Activated CD8-positive, alpha-beta T cell treated with anti-CD3 and anti-CD28 coated beads, Interleukin-2, amount 10 ng/mL, durations not matched to agents 7 days and 5 days (primary cell): ENCODE results near the gene EPS8. TPM values are rescaled to one million over a fixed set of nuclear protein-coding genes. Genes with fewer than 3 reads are reported as not detected.
"Not testable (repeated sequence)": the region's sequence is repeated elsewhere in the genome, so short reads cannot be mapped to it uniquely, and the experiment has no call there.

ENCODE experiments used
- ATAC-seq: fragments of 150-1000 bp; cut with Tn5 transposase; one replicate; pipeline ENCODE4 v1.10.0; 2021; ENCODE audit warnings: moderate library complexity
- CTCF ChIA-PET: fragments of 350-600 bp; sonication (Branson Sonifier 250); formaldehyde crosslinking; loops from one replicate; lab custom pipeline; 2021; ENCODE audit warnings: antibody characterized with exemption; lab: Charles Lee
- POLR2A ChIA-PET: fragments of 350-600 bp; sonication (Branson Sonifier 250); formaldehyde crosslinking; loops from one replicate; lab custom pipeline; 2021; ENCODE audit warnings: antibody characterized with exemption; lab: Charles Lee
- DNase-seq: peaks from one replicate; pipeline ENCODE4 v3.0.0-alpha.2; 2020
- H3K27ac Mint-ChIP-seq: one replicate; pipeline ENCODE4 v1.8.0; 2021; ENCODE audit warnings: mild to moderate bottlenecking, mixed read lengths
- H3K27me3 Mint-ChIP-seq: one replicate; pipeline ENCODE4 v1.8.0; 2021; ENCODE audit warnings: low read depth, mixed read lengths
- H3K36me3 Mint-ChIP-seq: one replicate; pipeline ENCODE4 v1.8.0; 2021; ENCODE audit warnings: low read depth, mixed read lengths
- H3K4me1 Mint-ChIP-seq: one replicate; pipeline ENCODE4 v1.8.0; 2021; ENCODE audit warnings: low read depth, mixed read lengths
- H3K4me3 Mint-ChIP-seq: one replicate; pipeline ENCODE4 v1.8.0; 2021; ENCODE audit warnings: mild to moderate bottlenecking, mixed read lengths
- H3K9me3 Mint-ChIP-seq: one replicate; pipeline ENCODE4 v1.8.0; 2022; ENCODE audit warnings: mixed read lengths; ENCODE audit not compliant: insufficient read depth
- total RNA-seq, 2 experiments: library from RNA; stranded (reverse); gene quantifications; one replicate each; pipeline ENCODE4 v1.2.3, GENCODE V29; 2021

Gene EPS8
- total RNA-seq, 2 experiments from 2014 or later: 1.0 to 2.2 TPM

GRCh38 chr12:15749937-15750336, 39.3 kb downstream of the EPS8 start:
- ChIA-PET CTCF (no interaction called here), POLR2A (no interaction called here)
- no peaks in the 10 kb centered on the region for H3K9me3 Mint-ChIP-seq
- H3K27ac Mint-ChIP-seq: no peak overlapping the region
- no peak for ATAC-seq
- no peaks in the 10 kb centered on the region for H3K4me1 Mint-ChIP-seq
- H3K36me3 Mint-ChIP-seq: no peaks in the 10 kb centered on the region
- no peak overlapping the region for H3K4me3 Mint-ChIP-seq
- no peak for DNase-seq
- peaks cover 7% of the 10 kb centered on the region for H3K27me3 Mint-ChIP-seq

GRCh38 chr12:15741870-15742269, 47.3 kb downstream of the EPS8 start:
- ATAC-seq, H3K36me3 Mint-ChIP-seq, H3K27ac Mint-ChIP-seq, POLR2A ChIA-PET, DNase-seq, H3K9me3 Mint-ChIP-seq, H3K27me3 Mint-ChIP-seq, H3K4me3 Mint-ChIP-seq, H3K4me1 Mint-ChIP-seq, CTCF ChIA-PET: not testable (repeated sequence)

GRCh38 chr12:15741082-15741481, 48.1 kb downstream of the EPS8 start:
- no peak overlapping the region for H3K27ac Mint-ChIP-seq
- H3K4me3 Mint-ChIP-seq: no peak overlapping the region
- no peak for DNase-seq
- ChIA-PET CTCF (no interaction called here), POLR2A (no interaction called here)
- H3K4me1 Mint-ChIP-seq: no peaks in the 10 kb centered on the region
- ATAC-seq: no peak
- no peaks in the 10 kb centered on the region for H3K36me3 Mint-ChIP-seq
- no peaks in the 10 kb centered on the region for H3K9me3 Mint-ChIP-seq
- peaks cover 2% of the 10 kb centered on the region for H3K27me3 Mint-ChIP-seq

GRCh38 chr12:15740389-15740788, 48.8 kb downstream of the EPS8 start:
- H3K27ac Mint-ChIP-seq, H3K4me1 Mint-ChIP-seq, H3K4me3 Mint-ChIP-seq, H3K9me3 Mint-ChIP-seq, H3K27me3 Mint-ChIP-seq, CTCF ChIA-PET, DNase-seq, H3K36me3 Mint-ChIP-seq, POLR2A ChIA-PET, ATAC-seq: not testable (repeated sequence)

GRCh38 chr12:15738438-15739015, 50.7 kb downstream of the EPS8 start:
- Mint-ChIP-seq H3K4me1 (no peaks in the 10 kb centered on the region), H3K27ac (no peak overlapping the region), H3K36me3 (no peaks in the 10 kb centered on the region), H3K9me3 (no peaks in the 10 kb centered on the region), H3K4me3 (no peak overlapping the region), H3K27me3 (peaks cover 3% of the 10 kb centered on the region)
- ATAC-seq (no peak), DNase-seq (no peak)
- ChIA-PET CTCF (interaction anchor here (0.7 to 1.1 kb wide), 2 partner anchors 12 to 154 kb away, joined by 3 read pairs; no protein-coding TSS in a partner anchor), POLR2A (no interaction called here)

GRCh38 chr12:15735837-15736615, 53.2 kb downstream of the EPS8 start:
- ChIA-PET POLR2A (no interaction called here), CTCF (interaction anchor here (1.2 kb wide), 1 partner anchor 203 kb away, joined by 3 read pairs; no protein-coding TSS in a partner anchor)
- Mint-ChIP-seq H3K27me3 (peaks cover 5% of the 10 kb centered on the region), H3K4me1 (no peaks in the 10 kb centered on the region), H3K36me3 (no peaks in the 10 kb centered on the region), H3K4me3 (no peak overlapping the region), H3K27ac (no peak overlapping the region), H3K9me3 (no peaks in the 10 kb centered on the region)
- ATAC-seq: no peak
- no peak for DNase-seq

GRCh38 chr12:15733136-15733535, 56.1 kb downstream of the EPS8 start:
- no peaks in the 10 kb centered on the region for H3K4me1 Mint-ChIP-seq
- H3K27me3 Mint-ChIP-seq: peaks cover 9% of the 10 kb centered on the region
- ChIA-PET CTCF (no interaction called here), POLR2A (no interaction called here)
- no peak for DNase-seq
- no peak for ATAC-seq
- H3K36me3 Mint-ChIP-seq: no peaks in the 10 kb centered on the region
- no peak overlapping the region for H3K4me3 Mint-ChIP-seq
- no peak overlapping the region for H3K27ac Mint-ChIP-seq
- H3K9me3 Mint-ChIP-seq: no peaks in the 10 kb centered on the region

GRCh38 chr12:15732341-15733061, 56.7 kb downstream of the EPS8 start:
- no peaks in the 10 kb centered on the region for H3K4me1 Mint-ChIP-seq
- ChIA-PET CTCF (no interaction called here), POLR2A (no interaction called here)
- H3K36me3 Mint-ChIP-seq: no peaks in the 10 kb centered on the region
- H3K4me3 Mint-ChIP-seq: no peak overlapping the region
- no peaks in the 10 kb centered on the region for H3K9me3 Mint-ChIP-seq
- no peak overlapping the region for H3K27ac Mint-ChIP-seq
- ATAC-seq (no peak), DNase-seq (no peak)
- peaks cover 10% of the 10 kb centered on the region for H3K27me3 Mint-ChIP-seq

GRCh38 chr12:15731940-15732339, 57.2 kb downstream of the EPS8 start:
- Mint-ChIP-seq H3K27ac (no peak overlapping the region), H3K9me3 (no peaks in the 10 kb centered on the region), H3K4me1 (no peaks in the 10 kb centered on the region), H3K36me3 (no peaks in the 10 kb centered on the region), H3K27me3 (peaks cover 10% of the 10 kb centered on the region), H3K4me3 (no peak overlapping the region)
- DNase-seq (no peak), ATAC-seq (no peak)
- ChIA-PET CTCF (no interaction called here), POLR2A (no interaction called here)

GRCh38 chr12:15729097-15729496, 60.1 kb downstream of the EPS8 start:
- POLR2A ChIA-PET: no interaction called here
- no peak for ATAC-seq
- Mint-ChIP-seq H3K4me1 (no peaks in the 10 kb centered on the region), H3K27ac (no peak overlapping the region), H3K4me3 (no peak overlapping the region), H3K27me3 (peaks cover 17% of the 10 kb centered on the region), H3K36me3 (no peaks in the 10 kb centered on the region), H3K9me3 (no peaks in the 10 kb centered on the region)
- DNase-seq: no peak
- CTCF ChIA-PET: no interaction called here

- H3K4me3 Mint-ChIP-seq: no peak overlapping the region
- ChIA-PET POLR2A (no interaction called here), CTCF (no interaction called here)
- DNase-seq (no peak), ATAC-seq (no peak)
- no peak overlapping the region for H3K27ac Mint-ChIP-seq
- H3K27me3 Mint-ChIP-seq: peaks cover 15% of the 10 kb centered on the region
- H3K36me3 Mint-ChIP-seq: no peaks in the 10 kb centered on the region
- H3K4me1 Mint-ChIP-seq: no peaks in the 10 kb centered on the region
- H3K9me3 Mint-ChIP-seq: no peaks in the 10 kb centered on the region
Measured at GRCh38 chr12:15728118-15728598, 61.0 kb downstream of the EPS8 start.

GRCh38 chr12:15726878-15727150, 62.4 kb downstream of the EPS8 start:
- ChIA-PET CTCF (interaction anchor here (1.7 kb wide), 1 partner anchor 11 kb away, joined by 3 read pairs; no protein-coding TSS in a partner anchor), POLR2A (no interaction called here)
- no peak for ATAC-seq

More at GRCh38 chr12:15726878-15727150, 62.4 kb downstream of the EPS8 start:
- H3K27ac Mint-ChIP-seq: no peak overlapping the region
- H3K9me3 Mint-ChIP-seq: no peaks in the 10 kb centered on the region
- peaks cover 17% of the 10 kb centered on the region for H3K27me3 Mint-ChIP-seq
- H3K4me3 Mint-ChIP-seq: no peak overlapping the region
- H3K36me3 Mint-ChIP-seq: no peaks in the 10 kb centered on the region
- no peak for DNase-seq
- no peaks in the 10 kb centered on the region for H3K4me1 Mint-ChIP-seq
